DOHH2 (cell line): Measurements from ENCODE around the gene MPHOSPH10.

Experiments
- H3F3A ChIP-seq: fragments of 200-600 bp; sonication (generic), shearing (Covaris generic); 2 replicates; pipeline ENCODE4 v1.6.0; 2016; ENCODE audit warnings: antibody characterized with exemption, mild to moderate bottlenecking; ENCODE audit not compliant: control insufficient read depth, insufficient read depth
- H3K27ac ChIP-seq: fragments of 200-600 bp; sonication (generic); 2 replicates; pipeline ENCODE4 v1.5.1; 2014; ENCODE audit warnings: low read depth, mild to moderate bottlenecking, low read length, moderate library complexity
- H3K27me3 ChIP-seq: fragments of 200-600 bp; sonication (generic); 2 replicates; pipeline ENCODE4 v1.6.1; 2014; ENCODE audit warnings: mild to moderate bottlenecking, low read length, mixed read lengths; ENCODE audit not compliant: control insufficient read depth
- H3K36me3 ChIP-seq: fragments of 200-600 bp; sonication (generic); 2 replicates; pipeline ENCODE4 v1.6.1; 2014; ENCODE audit warnings: mild to moderate bottlenecking, low read length, moderate library complexity, mixed read lengths; ENCODE audit not compliant: control insufficient read depth
- H3K4me1 ChIP-seq: fragments of 200-600 bp; sonication (generic); 2 replicates; pipeline ENCODE4 v1.6.1; 2014; ENCODE audit warnings: mild to moderate bottlenecking, low read length, mixed read lengths; ENCODE audit not compliant: control insufficient read depth
- H3K4me2 ChIP-seq: fragments of 200-600 bp; sonication (generic); 2 replicates; pipeline ENCODE4 v1.6.0; 2014; ENCODE audit warnings: mild to moderate bottlenecking, low read length, moderate library complexity
- H3K4me3 ChIP-seq: fragments of 200-600 bp; sonication (generic); 2 replicates; pipeline ENCODE4 v1.5.1; 2014; ENCODE audit warnings: mild to moderate bottlenecking, low read length, mixed read lengths
- H3K79me2 ChIP-seq: fragments of 200-600 bp; sonication (generic); 2 replicates; pipeline ENCODE4 v1.6.1; 2014; ENCODE audit warnings: mild to moderate bottlenecking, low read length, mixed read lengths; ENCODE audit not compliant: control insufficient read depth
- H3K9me2 ChIP-seq: fragments of 200-600 bp; sonication (generic); replicated peaks from 2 replicates; pipeline ENCODE4 v1.6.1; 2014; ENCODE audit warnings: mild to moderate bottlenecking, low read length, mixed read lengths; ENCODE audit not compliant: control insufficient read depth
- H3K9me3 ChIP-seq: fragments of 200-600 bp; sonication (generic); 2 replicates; pipeline ENCODE4 v1.6.1; 2014; ENCODE audit warnings: antibody characterized with exemption, low read length, mixed read lengths; ENCODE audit not compliant: control insufficient read depth, insufficient read depth
- H4K20me1 ChIP-seq: fragments of 200-600 bp; sonication (generic); 2 replicates; pipeline ENCODE4 v1.6.0; 2014; ENCODE audit warnings: low read depth, mild to moderate bottlenecking, antibody characterized with exemption, low read length, moderate library complexity; ENCODE audit not compliant: control insufficient read depth, insufficient read depth
- EZH2phosphoT487 ChIP-seq: fragments of 200-600 bp; sonication (generic); IDR thresholded peaks from 2 replicates; pipeline ENCODE4 v1.6.1; 2017; ENCODE audit warnings: borderline replicate concordance, mild to moderate bottlenecking, antibody characterized with exemption, low read length, moderate library complexity, mixed read lengths
- TF ChIP-seq, protein P1 (sequence below): fragments of 200-600 bp; sonication (generic); IDR thresholded peaks from one replicate; pipeline ENCODE4 v1.5.1; 2014; ENCODE audit warnings: antibody characterized with exemption, mild to moderate bottlenecking, low read depth, low read length; ENCODE audit not compliant: poor library complexity, severe bottlenecking

The MPHOSPH10 gene

DNA sequence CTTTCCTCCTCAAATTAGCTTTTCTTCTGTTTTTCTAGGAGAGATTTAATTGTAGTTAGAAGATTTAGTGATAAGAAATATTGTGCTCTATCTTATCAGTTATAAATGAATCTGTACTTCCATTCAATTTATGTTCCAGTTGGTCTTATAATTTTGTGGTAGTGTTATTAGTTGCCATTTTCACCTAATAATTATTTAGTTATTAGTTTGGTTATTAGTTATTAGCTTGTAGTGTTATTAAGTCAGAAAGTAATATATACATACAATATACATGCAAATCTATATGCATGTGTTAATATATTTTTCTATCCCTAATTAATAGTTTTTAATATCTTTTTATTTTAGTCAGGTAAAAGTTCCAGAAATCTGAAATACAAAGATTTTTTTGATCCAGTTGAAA, 3.2 kb downstream of the MPHOSPH10 start:
- peaks cover 67% of the 10 kb centered on the region for H3K36me3 ChIP-seq

DNA sequence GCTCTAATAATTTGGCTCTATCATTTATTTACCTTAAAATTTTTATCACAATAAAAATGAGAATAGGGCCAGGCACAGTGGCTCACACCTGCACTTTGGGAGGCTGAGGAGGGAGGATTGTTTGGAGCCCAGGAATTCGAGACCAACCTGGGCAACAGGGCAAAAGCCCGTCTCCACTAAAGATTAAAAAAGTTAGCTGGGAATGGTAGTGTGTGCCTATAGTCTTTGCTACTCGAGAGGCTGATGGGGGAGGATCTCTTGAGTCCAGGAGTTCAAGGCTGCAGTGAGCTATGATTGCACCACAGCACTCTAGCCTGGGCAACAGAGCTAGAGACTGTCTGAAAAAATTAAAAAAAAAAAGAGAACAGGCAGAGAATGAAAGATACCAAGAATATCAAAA, 5.7 kb downstream of the MPHOSPH10 start:
- peaks cover 27% of the 10 kb centered on the region for H3K79me2 ChIP-seq
- TF ChIP-seq, protein P1, sequence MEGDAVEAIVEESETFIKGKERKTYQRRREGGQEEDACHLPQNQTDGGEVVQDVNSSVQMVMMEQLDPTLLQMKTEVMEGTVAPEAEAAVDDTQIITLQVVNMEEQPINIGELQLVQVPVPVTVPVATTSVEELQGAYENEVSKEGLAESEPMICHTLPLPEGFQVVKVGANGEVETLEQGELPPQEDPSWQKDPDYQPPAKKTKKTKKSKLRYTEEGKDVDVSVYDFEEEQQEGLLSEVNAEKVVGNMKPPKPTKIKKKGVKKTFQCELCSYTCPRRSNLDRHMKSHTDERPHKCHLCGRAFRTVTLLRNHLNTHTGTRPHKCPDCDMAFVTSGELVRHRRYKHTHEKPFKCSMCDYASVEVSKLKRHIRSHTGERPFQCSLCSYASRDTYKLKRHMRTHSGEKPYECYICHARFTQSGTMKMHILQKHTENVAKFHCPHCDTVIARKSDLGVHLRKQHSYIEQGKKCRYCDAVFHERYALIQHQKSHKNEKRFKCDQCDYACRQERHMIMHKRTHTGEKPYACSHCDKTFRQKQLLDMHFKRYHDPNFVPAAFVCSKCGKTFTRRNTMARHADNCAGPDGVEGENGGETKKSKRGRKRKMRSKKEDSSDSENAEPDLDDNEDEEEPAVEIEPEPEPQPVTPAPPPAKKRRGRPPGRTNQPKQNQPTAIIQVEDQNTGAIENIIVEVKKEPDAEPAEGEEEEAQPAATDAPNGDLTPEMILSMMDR = no peak
- no peak for TF ChIP-seq EZH2phosphoT487
- no peaks in the 10 kb centered on the region for H3K9me2 ChIP-seq
- H4K20me1 ChIP-seq = 0 out of 2 replicates have a peak, but pooled peaks cover 6% of the 10 kb centered on the region
- H3K9me3 ChIP-seq = no peaks in the 10 kb centered on the region
- no peak overlapping the region for H3K4me3 ChIP-seq
- no peaks in the 10 kb centered on the region for H3F3A ChIP-seq
- H3K4me2 ChIP-seq = no peak overlapping the region
- H3K36me3 ChIP-seq = peaks cover 86% of the 10 kb centered on the region
- H3K4me1 ChIP-seq = peaks cover 17% of the 10 kb centered on the region
- H3K27ac ChIP-seq = no peak overlapping the region
- no peaks in the 10 kb centered on the region for H3K27me3 ChIP-seq

More for the DNA sequence above, 3.2 kb downstream of the MPHOSPH10 start:
- Histone ChIP-seq H3K4me3 (no peak overlapping the region), H3K4me1 (peaks cover 22% of the 10 kb centered on the region), H3K4me2 (no peak overlapping the region), H3K9me2 (no peaks in the 10 kb centered on the region), H3K27me3 (no peaks in the 10 kb centered on the region), H3K27ac (no peak overlapping the region), H3F3A (no peaks in the 10 kb centered on the region), H3K79me2 (peaks cover 51% of the 10 kb centered on the region), H3K9me3 (no peaks in the 10 kb centered on the region), H4K20me1 (0 out of 2 replicates have a peak, but pooled peaks cover 6% of the 10 kb centered on the region)
- no peak for TF ChIP-seq EZH2phosphoT487
- TF ChIP-seq, protein P1 = no peak

DNA sequence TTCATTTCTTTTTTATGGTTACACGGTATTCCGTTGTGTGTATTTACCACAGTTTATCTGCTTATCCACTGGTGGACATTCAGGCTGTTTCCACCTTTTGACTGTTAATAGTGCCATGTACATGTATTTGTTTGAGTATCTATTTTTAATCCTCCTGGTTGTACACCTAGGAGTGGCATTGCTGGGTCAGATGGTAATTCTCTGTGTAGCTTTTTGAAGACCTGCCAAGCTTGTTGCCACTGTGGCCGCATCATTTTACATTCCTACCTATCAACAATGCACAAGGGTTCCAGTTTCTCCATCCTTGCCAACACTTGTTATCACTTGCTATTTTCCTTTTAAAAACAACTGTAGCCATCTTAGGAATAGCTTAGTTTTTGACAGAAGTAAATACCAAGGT, 13.3 kb downstream of the MPHOSPH10 start:
- H3K36me3 ChIP-seq = peaks cover 95% of the 10 kb centered on the region
- TF ChIP-seq, protein P1 = no peak
- TF ChIP-seq EZH2phosphoT487 = no peak
- no peak overlapping the region for H3K27ac ChIP-seq
- H3K4me2 ChIP-seq = no peak overlapping the region
- no peak overlapping the region for H3K4me3 ChIP-seq
- no peaks in the 10 kb centered on the region for H3K9me2 ChIP-seq
- H3K9me3 ChIP-seq = no peaks in the 10 kb centered on the region
- H3K4me1 ChIP-seq = no peaks in the 10 kb centered on the region
- no peaks in the 10 kb centered on the region for H3K79me2 ChIP-seq
- H3K27me3 ChIP-seq = no peaks in the 10 kb centered on the region
- H4K20me1 ChIP-seq = no peaks in the 10 kb centered on the region
- no peaks in the 10 kb centered on the region for H3F3A ChIP-seq
